ENCODE measurements around the gene ANKRD27.
"Not testable (repeated sequence)": the region's sequence is repeated elsewhere in the genome, so short reads cannot be mapped to it uniquely, and the experiment has no call there.

Gene ANKRD27

DNA sequence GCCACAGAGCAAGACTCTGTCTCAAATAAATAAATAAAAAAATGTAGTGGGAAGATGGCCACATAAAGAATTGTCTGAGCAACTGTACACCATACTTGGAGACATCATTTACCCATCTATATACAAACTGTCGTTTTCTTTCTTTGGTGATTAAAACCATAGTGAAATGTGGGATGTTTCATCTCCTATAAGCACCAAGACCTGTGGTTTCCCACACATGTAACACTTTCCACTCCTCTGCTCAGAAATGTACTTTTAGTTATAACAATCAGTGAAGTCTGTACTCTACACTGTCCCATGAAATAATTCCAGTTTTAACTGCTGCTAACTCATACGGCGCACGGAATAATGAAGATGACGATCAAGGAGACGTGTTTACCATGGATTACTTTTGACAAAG lies 75.7 kb downstream of the ANKRD27 start:
- no peak for DNase-seq (ENCODE audit: low read depth)

DNA sequence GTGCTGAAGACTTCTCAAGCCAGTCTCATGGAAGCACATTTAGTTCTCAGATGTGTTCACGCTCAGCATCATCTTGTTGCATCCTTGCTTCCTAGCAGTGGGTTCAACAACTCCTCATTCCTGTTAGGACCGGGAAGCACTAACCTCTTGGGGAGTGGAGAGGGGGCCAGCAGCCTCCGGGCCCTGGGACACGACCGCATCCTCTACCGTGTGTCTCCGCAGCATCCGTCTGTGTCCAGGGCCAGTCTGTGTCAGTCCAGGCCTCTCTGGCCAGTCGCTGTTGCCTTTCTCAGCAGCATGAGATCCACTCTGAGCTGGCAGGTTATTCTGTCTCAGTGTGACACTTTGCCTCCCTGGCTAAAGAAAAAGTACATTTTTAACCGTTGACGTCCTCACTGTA lies 77.0 kb downstream of the ANKRD27 start:
- DNase-seq (ENCODE audit: low read depth), result no peak

DNA sequence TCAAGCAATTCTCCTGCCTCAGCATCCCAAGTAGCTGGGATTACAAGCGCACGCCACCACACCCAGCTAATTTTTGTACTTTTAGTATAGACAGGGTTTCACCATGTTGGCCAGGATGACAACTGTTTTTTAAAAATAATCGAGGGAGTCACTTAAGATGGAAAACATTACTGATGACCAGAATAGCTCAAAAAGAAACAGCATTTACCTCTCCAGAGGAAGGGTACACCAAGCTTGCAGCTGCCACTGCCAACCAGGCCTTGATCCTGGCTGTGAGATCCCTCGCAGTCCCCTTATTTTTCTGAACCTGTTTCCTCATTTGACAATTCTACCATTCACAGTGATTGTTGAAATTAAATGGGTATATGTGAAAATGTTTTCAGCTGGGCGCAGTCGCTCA lies 79.5 kb downstream of the ANKRD27 start:
- no peak for DNase-seq (ENCODE audit: low read depth)

DNA sequence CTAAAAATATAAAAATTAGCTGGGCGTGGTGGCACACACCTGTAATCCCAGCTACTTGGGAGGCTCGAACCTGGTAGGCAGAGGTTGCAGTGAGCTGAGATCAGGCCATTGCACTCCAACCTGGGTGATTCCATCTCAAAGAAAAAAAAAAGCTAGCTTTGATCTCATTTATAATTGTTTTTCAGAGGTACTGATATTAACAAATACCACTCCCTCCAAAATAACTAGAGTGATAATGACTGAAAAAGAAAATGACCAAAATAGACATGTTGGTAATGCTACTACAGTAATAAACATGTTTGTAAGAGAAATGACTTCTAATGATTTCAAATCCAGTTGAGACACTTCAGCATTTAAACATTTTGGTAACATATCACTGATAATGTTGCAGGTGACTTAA lies 81.0 kb downstream of the ANKRD27 start:
- no peak for DNase-seq (ENCODE audit: low read depth)

DNA sequence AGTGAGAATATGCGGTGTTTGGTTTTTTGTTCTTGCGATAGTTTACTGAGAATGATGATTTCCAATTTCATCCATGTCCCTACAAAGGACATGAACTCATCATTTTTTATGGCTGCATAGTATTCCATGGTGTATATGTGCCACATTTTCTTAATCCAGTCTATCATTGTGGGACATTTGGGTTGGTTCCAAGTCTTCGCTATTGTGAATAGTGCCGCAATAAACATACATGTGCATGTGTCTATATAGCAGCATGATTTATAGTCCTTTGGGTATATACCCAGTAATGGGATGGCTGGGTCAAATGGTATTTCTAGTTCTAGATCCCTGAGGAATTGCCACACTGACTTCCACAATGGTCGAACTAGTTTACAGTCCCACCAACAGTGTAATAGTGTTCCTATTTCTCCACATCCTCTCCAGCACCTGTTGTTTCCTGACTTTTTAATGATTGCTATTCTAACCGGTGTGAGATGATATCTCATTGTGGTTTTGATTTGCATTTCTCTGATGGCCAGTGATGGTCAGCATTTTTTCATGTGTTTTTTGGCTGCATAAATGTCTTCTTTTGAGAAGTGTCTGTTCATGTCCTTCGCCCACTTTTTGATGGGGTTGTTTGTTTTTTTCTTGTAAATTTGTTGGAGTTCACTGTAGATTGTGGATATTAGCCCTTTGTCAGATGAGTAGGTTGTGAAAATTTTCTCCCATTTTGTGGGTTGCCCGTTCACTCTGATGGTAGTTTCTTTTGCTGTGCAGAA lies 87.1 kb downstream of the ANKRD27 start:
- not testable (repeated sequence) for DNase-seq (ENCODE audit: low read depth)

DNA sequence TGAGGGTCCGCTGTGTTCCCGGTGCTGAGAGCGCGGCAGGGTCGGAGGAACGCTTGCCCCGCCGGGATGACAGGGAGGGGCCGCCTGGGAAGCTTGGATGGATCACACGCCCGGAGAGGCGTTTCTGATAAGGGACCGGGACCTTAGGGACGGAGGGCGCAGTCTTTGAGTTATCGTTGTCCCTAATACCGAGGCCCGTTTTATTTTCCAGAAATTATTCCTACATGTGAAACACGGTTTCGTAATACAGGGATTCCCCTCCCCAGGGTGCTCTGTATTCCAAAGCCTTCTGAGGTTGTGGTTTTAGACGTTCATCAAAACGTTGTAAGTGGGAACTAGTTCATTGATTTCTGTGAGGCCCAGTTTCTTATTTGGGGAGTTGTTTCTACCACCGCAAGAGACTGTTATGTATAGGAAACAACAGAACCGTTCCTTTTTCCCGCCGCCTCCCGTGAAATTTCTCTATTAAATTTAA lies 93.2 kb downstream of the ANKRD27 start:
- no peak for DNase-seq (ENCODE audit: low read depth)

DNA sequence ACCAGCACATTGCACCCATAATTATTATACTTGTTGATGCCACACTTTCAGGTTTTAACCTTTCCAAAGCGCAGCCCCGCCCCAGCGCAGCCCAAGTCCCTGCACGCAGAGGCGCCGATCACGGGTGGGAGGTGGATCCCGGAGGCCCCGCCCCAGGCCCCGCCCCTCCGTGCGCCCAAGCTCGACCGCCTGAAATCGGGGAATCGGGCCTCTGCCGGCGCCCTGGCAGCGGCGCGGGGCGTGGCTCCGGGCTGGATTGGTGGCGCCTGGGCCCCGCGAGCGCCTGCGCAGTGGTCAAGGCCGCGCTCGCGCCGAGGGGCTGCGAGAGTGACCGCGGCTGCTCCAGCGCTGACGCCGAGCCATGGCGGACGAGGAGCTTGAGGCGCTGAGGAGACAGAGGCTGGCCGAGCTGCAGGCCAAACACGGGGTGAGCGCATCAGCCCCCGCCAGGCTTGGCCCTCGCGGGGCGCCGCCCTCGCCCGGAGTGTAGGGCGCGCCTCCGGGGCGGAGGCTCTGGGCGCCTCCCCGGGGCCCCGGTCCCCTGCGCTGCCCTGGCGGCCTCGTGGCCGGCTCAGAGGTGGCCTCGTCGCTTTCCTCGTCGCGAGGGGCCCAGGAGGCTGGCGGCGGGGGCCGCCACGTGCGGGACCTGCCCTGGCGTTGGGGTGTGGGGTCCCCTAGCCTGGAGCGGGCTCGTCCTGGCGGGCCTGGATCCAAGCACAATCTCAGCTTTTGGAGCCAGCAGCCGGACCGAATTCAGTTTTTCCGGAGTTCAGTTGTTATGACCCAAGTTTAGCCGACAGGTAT lies 93.9 kb downstream of the ANKRD27 start, which contains the start of gene PDCD5:
PDCD5 (plus strand) TSS at position 290 of the 804 bp plus-strand sequence; CDS start at position 362, 72 bp downstream.
- peak; percentile 94 for DNase-seq (ENCODE audit: low read depth)

DNA sequence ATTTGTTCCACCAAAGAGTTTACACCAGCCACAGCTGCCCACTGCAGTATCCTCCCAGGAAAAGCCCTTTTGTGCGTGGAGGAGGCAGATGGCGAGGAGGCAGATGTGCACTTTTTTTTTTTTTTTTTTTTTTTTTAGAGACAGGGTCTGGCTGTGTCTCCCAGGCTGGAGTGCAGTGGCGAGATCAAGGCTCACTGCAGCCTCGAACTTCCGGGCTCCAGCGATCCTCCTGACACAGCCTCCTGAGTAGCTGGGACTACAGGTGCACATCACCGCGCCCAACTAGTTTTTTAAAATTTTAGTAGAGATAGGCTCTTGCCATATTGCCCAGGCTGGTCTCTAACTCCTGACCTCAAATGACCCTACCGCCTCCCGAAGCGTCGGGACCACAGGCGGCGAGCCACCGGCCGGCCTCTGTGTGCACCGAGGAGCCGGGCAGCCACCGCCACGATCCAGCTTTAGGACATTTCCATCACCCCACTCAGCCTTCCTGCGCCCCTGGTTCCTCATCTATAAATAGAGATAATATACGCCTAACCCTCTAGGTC lies 94.6 kb downstream of the ANKRD27 start:
- DNase-seq (ENCODE audit: low read depth), result no peak

DNA sequence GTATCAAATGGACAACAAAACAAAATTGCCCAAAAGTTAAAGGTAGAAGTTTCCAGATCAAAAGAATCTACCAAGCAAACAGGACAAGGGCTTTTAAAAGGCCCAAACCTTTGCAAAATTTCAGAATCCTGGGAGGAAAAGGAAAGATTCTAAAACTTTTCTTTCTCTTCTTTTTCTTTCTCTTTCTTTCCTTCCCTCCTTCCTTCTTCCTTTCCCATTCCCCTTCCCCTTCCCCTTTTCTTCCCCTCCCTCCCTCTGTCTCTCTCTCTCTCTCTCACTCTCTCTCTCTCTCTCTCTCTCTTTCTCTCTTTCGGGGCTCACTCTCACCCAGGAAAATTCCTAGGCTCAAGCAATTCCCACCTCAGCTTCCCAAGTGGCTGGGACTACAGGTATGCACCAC lies 98.2 kb downstream of the ANKRD27 start:
- no peak for DNase-seq (ENCODE audit: low read depth)

DNA sequence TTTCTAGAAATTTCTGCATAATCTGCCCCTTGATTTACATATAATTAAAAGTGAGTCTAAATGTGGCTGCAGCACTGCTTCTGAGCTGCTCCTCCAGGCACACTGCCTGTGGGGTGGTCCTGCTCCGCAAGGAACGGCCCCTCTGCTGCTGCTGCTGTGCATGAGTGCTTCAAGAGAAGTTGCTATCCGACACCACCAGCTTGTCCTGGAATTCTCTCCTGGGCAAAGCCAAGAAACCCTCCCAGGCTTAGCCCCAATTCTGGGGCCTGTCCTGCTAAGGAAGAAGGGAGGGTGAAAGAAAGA lies 101.5 kb downstream of the ANKRD27 start:
- no peak for DNase-seq (ENCODE audit: low read depth)

DNA sequence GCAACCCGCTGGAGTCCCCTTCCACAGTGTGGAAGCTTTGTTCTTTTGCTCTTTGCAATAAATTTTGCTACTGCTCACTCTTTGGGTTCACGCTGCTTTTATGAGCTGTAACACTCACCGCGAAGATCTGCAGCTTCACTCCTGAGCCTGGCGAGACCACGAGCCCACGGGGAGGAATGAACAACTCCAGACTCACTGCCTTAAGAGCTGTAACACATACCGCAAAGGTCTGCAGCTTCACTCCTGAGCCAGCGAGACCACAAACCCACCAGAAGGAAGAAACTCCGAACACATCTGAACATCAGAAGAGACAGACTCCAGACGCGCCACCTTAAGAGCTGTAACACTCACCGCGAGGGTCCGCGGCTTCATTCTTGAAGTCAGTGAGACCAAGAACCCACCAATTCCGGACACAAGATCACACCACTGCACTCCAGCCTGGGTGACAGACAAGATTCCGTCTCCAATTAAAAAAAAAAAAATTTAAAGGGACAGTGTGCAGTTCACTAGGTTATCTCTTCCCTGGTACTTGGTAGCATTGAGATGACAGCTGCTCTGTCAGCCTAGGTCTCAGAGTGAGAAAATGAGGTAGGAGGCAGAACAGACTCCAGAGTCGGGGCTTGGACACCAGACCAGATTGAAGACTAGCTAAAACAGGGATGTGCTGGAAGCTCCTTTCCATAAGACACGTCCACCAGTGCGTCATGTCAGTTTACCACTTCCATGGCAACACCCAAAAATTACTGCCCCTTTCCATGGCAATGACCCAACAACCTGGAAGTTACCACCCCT lies 102.1 kb downstream of the ANKRD27 start:
- not testable (repeated sequence) for DNase-seq (ENCODE audit: low read depth)

DNA sequence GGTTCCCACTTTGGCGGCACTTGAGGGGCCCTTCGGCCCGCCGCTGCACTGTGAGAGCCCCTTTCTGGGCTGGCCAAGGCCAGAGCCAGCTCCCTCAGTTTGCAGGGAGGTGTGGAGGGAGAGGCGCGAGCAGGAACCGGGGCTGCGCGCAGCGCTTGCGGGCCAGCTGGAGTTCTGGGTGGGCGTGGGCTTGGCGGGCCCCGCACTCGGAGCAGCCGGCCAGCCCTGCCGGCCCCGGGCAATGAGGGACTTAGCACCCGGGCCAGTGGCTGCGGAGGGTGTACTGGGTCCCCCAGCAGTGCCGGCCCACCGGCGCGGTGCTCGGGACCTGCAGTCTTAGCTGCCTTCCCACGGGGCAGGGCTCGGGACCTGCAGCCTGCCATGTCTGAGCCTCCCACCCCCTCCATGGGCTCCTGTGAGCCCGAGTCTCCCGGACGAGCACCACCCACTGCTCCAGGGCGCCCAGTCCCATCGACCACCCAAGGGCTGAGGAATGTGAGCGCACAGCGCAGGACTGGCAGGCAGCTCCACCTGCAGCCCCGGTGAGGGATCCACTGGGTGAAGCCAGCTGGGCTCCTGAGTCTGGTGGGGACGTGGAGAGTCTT lies 103.4 kb downstream of the ANKRD27 start:
- DNase-seq (ENCODE audit: low read depth), result not testable (repeated sequence)

DNA sequence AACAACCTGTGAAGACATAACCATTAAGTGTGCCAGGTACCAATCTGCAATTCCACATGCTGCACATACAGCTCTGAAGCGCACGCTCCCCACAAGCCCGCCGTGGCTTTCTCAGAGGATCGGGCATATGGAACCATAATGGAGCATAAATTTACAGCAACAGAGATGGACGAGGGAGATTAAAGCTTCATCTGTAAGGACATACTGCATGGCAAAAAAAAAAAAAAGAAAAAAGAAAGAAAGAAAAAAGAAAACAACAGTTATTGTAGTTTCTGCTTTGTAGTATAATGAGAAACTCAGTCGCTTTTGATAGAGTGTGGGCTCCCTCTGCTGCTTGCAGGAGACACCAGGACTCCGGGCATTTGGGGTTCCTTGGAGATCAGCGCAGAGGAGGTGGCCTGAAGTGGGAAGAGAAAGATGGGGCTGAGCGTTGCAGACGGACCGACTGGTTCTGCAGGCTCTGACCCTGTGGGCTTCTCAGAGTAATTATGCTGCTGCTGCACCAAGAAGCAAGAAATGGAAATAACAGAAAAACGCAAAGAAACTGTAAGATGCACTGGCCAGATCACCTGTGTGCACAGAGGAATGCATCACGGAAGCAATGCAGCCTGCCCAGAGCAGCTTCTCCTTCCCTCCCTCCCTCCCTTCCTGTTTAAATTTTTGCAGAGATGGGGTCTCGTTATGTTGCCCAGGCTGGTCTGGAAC lies 104.7 kb downstream of the ANKRD27 start:
- DNase-seq (ENCODE audit: low read depth), result no peak

DNA sequence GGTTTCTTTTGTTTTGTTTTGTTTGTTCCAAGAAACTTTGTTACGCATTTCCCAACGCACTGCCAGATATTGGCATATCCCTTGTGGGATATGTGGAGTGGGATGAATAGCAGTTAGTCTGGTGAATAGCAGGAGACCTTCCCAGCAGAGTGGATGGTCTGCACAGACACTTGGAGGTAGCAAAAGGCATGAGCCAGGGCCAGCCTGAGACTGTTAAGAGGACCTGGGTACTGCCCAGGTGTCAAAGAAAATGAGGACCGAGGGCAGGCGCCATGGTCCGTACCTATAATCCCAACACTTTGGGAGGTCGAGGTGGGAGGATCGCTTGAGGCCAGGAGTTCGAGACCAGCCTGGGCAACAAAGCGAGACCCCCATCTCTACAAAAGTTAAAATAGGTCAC lies 107.5 kb downstream of the ANKRD27 start:
- no peak for DNase-seq (ENCODE audit: low read depth)

DNA sequence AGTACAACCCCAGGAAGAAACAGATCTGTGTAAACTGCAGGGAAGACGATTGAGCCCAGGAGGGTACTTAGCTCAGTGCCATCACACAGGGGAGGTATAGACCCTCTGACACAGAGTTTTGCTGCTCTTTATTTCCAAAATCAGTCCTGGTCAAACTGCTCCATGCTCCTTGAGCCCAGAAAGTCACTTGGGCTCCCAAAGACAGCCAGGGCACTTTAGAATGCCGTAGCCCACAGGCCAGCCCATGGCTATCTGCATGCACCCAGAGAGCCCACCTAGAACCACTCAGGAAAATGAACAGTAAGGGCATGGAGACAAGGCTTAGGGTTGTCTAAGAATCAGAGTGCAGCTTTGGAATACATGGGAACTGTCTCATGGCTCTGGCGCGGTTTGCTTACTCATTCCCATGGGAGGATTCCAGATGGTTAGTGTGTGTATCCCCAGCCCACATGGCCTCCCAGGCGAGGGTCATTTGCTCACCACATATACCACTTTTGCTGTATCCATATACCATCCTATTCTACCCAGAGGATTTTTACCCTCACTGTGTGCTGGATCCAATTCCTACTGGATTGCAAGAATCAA lies 108.6 kb downstream of the ANKRD27 start:
- DNase-seq (ENCODE audit: low read depth), result no peak

DNA sequence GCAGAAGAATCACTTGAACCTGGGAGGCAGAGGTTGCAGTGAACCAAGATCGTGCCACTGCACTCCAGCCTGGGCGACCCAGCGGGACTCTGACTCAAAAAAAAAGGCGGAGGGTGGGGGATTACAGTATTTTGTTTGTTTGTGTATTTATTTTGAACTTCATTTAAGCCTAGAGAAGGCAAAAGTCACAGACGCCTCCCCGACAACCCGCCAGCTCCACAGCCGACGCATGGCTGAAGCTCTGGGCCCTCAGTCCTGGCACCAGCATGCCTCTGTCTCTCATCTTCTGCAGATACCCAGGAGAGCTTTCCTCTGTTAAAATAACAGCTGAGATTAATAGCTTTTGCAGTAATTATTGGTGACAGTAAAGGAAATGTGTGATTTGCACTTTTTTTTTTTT lies 111.2 kb downstream of the ANKRD27 start:
- no peak for DNase-seq (ENCODE audit: low read depth)

DNA sequence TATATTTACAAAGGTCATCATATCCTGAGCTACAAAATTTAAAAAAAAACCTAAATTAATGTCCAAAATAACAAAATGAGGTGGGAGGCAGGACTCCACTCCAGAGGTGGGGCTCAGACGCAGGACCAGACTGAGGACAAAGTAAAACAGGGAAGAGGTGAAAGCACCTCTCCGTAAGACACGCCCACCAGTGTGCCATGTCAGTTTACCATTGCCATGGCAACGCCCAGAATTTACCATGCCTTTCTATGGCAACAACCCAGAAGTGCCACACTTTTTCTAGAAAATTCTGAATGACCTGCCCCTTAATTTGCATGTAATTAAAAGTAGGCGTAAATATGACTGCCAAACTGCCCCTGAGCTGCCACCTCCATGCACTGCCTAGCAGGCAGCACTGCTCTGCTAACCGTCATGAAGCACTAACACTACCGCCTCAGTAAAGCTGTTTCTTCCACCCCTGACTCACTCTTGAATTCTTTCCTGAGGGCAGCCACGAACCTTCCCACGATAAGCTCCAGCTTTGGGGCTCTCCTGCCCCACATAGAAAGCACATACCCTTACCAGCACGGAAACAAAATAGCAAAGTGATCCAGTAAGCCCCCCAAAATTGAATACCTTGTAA lies 116.3 kb downstream of the ANKRD27 start:
- DNase-seq (ENCODE audit: low read depth), result no peak

DNA sequence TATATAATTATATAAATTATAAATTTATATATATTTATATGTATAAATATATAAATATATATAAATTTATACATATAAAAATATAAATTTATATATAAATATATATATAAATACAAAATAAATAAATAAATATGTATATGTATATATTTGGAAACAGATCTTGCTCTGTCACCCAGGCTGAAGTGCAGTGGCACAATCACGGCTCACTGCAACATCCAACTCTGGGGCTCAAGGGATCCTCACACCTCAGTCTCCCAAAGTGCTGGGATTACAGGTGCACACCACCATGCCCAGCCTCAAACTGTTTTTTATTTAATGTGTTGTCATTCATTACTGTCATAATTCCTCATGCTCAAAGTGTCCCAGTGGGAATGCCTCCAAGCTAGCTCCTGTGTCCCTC lies 119.2 kb downstream of the ANKRD27 start:
- no peak for DNase-seq (ENCODE audit: low read depth)

DNA sequence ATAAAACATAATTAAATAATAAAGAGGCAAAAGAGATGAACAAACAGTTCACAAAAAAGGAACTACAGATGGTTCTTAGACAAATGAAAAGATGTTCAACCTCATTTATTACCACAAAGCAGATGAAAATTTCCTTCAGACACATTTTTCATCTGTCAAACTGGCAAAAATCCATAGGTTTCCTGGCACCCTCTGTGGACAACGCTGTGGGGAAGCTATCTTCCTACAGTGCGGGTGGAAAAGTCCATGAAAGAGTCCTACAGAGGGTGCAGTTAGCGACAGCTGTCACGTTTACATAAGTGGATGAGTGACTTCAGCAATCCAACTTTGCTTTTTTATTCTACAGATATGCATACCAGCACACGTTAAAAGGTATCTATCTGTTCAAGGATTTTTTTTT lies 124.3 kb downstream of the ANKRD27 start:
- DNase-seq (ENCODE audit: low read depth), result no peak

Data from stimulated activated CD8-positive, alpha-beta memory T cell treated with anti-CD3 and anti-CD28 coated beads, Interleukin-7, amount 100 ng/mL, for 24 hours (primary cell).